Retinal pigment epithelial cell (primary cell): ENCODE data around the gene SLC6A4.

ENCODE experiments used
- DNase-seq: peaks from one replicate; pipeline ENCODE4 v3.0.0-alpha.2; 2010; ENCODE audit warnings: low read depth
- H3K4me3 ChIP-seq: 2 replicates; pipeline ENCODE4 v1.5.1; 2011; ENCODE audit warnings: mild to moderate bottlenecking, low read length, control low read depth, moderate library complexity
- CTCF ChIP-seq: conservative IDR thresholded peaks from 2 replicates; pipeline ENCODE4 v1.5.1; 2011; ENCODE audit warnings: low read depth, low read length, control low read depth, inconsistent platforms

SLC6A4 gene

GRCh38 chr17:30226878-30227277 is 8.6 kb downstream of the SLC6A4 start:
- H3K4me3 ChIP-seq, result no peak overlapping the region
- no peak for DNase-seq
- TF ChIP-seq CTCF, result no peak

DNA sequence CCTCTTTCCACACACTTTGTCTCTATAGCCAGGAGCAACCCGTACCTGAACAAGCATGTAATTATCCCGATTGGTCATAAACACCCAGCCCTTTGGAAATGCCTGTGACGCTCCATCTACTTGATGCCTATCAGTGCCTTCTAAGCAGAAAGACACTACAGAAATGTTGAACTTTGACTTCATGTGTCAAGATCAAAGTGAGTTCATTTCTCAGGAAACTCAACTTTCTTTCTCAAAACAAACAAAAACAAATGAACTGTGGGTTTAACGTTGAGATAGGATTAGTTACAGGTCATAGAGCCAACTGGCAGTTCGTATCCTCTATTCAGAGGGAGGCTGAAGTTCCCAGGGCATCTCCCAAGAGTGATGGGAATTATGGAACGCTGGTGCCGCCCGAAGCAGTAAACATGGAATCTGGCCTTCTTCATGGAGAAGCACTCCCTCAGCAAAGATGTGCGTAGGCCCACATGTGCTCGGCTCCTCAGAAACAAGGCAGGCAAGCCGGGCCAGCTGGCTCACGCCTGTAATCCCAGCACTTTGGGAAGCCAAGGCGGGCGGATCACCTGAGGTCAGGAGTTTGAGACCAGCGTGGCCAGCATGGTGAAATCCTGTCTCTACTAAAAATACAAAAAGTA is 9.5 kb downstream of the SLC6A4 start:
- no peak for TF ChIP-seq CTCF
- H3K4me3 ChIP-seq, result no peak overlapping the region
- DNase-seq, result no peak

DNA sequence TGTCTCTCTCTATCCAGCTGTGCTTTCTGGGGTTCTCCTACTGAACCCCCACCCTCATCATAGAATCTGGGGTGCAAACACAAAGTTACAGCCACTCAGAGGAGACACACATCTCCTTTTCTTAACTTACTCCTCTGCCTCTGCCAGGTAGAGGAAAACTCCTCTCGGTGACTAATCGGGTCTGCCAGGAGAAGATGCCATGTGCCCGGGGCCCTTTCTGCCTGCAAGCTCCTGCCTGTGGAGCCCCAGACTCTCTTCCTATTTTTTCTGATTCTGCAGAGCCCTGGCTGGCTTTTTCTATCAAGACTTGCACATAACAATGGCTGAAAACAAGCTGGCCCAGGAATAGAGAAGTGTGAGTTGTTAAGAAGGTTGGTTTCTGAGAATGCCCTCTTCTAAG is 10.4 kb downstream of the SLC6A4 start:
- no peak for DNase-seq
- H3K4me3 ChIP-seq, result no peak overlapping the region
- no peak for TF ChIP-seq CTCF

DNA sequence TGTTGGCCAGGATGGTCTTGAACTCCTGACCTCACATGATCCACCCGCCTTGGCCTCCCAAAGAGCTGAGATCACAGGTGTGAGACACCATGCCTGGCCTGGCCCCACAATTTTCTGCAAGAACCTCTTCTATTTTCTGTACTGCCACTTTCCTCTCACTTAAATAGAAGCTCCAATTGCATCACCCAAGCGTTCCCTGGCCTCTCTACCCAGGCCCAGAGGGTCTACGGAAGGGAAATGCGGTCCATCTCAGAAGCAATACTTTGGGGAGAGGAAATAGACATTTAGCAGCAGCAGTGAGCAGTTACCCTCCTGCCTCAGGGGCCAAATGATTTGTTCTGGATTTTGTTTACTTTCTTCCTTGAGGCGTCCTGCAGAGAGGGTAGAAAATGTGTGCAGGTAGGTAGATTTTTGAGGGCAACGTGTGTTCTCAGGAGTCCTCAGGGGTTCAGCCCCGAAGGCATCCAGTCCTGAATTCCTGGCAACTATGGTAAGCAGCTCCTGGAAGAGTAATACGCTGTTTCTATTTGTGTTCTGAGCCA is 11.0 kb downstream of the SLC6A4 start:
- TF ChIP-seq CTCF, result no peak
- no peak for DNase-seq
- no peak overlapping the region for H3K4me3 ChIP-seq

DNA sequence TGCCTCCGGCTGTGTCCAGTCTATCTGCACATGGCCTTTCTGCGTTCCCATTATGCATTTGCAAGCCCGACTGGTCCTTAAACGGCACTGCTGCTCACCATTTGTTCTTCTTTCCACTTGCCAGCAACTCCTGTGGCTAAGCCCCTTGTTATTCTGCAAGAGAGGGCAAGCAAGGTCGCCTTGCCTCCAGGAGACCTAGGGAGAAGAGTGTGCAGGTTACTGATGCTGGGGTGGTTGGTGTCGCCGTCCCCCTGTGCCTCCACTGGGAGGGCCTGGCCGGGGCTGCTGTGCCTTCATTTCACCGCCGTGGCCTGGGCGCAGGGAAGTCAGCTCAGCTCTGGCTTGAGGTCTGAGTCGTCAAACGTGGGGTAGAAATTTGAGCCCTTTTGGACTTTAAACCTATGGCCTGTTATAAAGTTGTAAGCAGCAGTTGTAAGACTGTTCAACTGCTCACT is 12.7 kb downstream of the SLC6A4 start:
- DNase-seq, result no peak
- no peak for TF ChIP-seq CTCF
- no peak overlapping the region for H3K4me3 ChIP-seq

GRCh38 chr17:30222251-30222650 is 13.2 kb downstream of the SLC6A4 start:
- TF ChIP-seq CTCF, result no peak
- H3K4me3 ChIP-seq, result no peak overlapping the region
- DNase-seq, result no peak

- H3K4me3 ChIP-seq, result no peak overlapping the region
- DNase-seq, result no peak
- no peak for TF ChIP-seq CTCF
These were observed 14.2 kb downstream of the SLC6A4 start for GRCh38 chr17:30221346-30221745.
